ENCODE results near the gene CASP4. TPM values are rescaled to one million over a fixed set of nuclear protein-coding genes. Genes with fewer than 3 reads are reported as not detected.

CASP4 gene
- total and polyA plus RNA-seq, 7 experiments from 2014 or later = 59.5 to 94.7 (median 76.8) TPM

GRCh38 chr11:104925850-104926249, 42.5 kb downstream of the CASP4 start:
- H3K4me1 ChIP-seq (ENCODE audit: control insufficient read depth in 2 of 2, insufficient read depth in 2 of 2, low read length in 2 of 2) = no peaks in the 10 kb centered on the region
- ChIA-PET POLR2A (no interaction called here), CTCF (no interaction called here)
- intact Hi-C loops (cut with micrococcal nuclease) = no loop called here
- H3K36me3 ChIP-seq (ENCODE audit: control insufficient read depth in 2 of 3, insufficient read depth in 3 of 3, low read length in 3 of 3) = no peaks in the 10 kb centered on the region
- Mint-ChIP-seq H3K36me3 (peaks cover 21 to 50% (median 24%) of the 10 kb centered on the region in 5 donors), H3K27ac (no peak overlapping the region), H3K4me3 (no peak overlapping the region), H3K9me3 (peaks cover 11 to 60% (median 23%) of the 10 kb centered on the region in 11 donors), H3K4me1 (peaks cover 1 to 29% (median 10%) of the 10 kb centered on the region in 7 donors), H3K27me3 (peaks cover 0 to 25% (median 0%) of the 10 kb centered on the region in 5 donors)
- no peak overlapping the region for H3K4me3 ChIP-seq (ENCODE audit: low read length)
- ATAC-seq = no peak
- no peaks in the 10 kb centered on the region for H3K9me3 ChIP-seq (ENCODE audit: control insufficient read depth in 2 of 3, low read length in 3 of 3)
- no peak overlapping the region for H3K27ac ChIP-seq (ENCODE audit: low read depth, low read length)
- DNase-seq = no peak
- no peaks in the 10 kb centered on the region for H3K27me3 ChIP-seq (ENCODE audit: control insufficient read depth in 2 of 2, insufficient read depth in 2 of 2, low read length in 2 of 2)

- DNase-seq (peak in 4 of 9 donors; percentile 14 to 46 (median 32)), ATAC-seq (peak; percentile 82)
- peaks cover 30 to 72% (median 55%) of the 10 kb centered on the region in 7 donors for H3K4me1 Mint-ChIP-seq
- Histone ChIP-seq H3K27ac (ENCODE audit: low read depth, low read length) (peak overlapping the region; percentile 65), H3K9me3 (ENCODE audit: control insufficient read depth in 2 of 3, low read length in 3 of 3) (no peaks in the 10 kb centered on the region), H3K36me3 (ENCODE audit: control insufficient read depth in 2 of 3, insufficient read depth in 3 of 3, low read length in 3 of 3) (no peaks in the 10 kb centered on the region), H3K4me1 (ENCODE audit: control insufficient read depth in 2 of 2, insufficient read depth in 2 of 2, low read length in 2 of 2) (peaks cover 12 to 34% of the 10 kb centered on the region in 2 donors), H3K4me3 (ENCODE audit: low read length) (peak overlapping the region; percentile 60), H3K27me3 (ENCODE audit: control insufficient read depth in 2 of 2, insufficient read depth in 2 of 2, low read length in 2 of 2) (no peaks in the 10 kb centered on the region)
- peak overlapping the region; percentile 76 to 99 (median 91) for H3K4me3 Mint-ChIP-seq
- intact Hi-C loops (cut with micrococcal nuclease) = loop anchor here (1.0 to 5.0 kb wide), 8 partner anchors 16 to 212 kb away; partner anchors contain the start of genes CASP4 (in 2 of the 2) and CASP12 (in 1 of the 2)
- ChIA-PET POLR2A (interaction anchor here (1.0 to 1.6 kb wide), 3 partner anchors 10 to 117 kb away, joined by 3 to 5 read pairs (median 4); partner anchors contain the start of gene CASP1), CTCF (interaction anchor here (0.9 kb wide), 1 partner anchor 126 kb away, joined by 3 read pairs; no protein-coding TSS in a partner anchor)
- peak overlapping the region; percentile 58 to 97 (median 92) for H3K27ac Mint-ChIP-seq
- H3K27me3 Mint-ChIP-seq = peaks cover 0 to 3% (median 0%) of the 10 kb centered on the region in 5 donors
- peaks cover 0 to 11% (median 4%) of the 10 kb centered on the region in 11 donors for H3K9me3 Mint-ChIP-seq
- peaks cover 0 to 11% (median 0%) of the 10 kb centered on the region in 5 donors for H3K36me3 Mint-ChIP-seq
Measured at GRCh38 chr11:104918113-104918824, 50.1 kb downstream of the CASP4 start.

- Mint-ChIP-seq H3K27me3 (peaks cover 0 to 3% (median 0%) of the 10 kb centered on the region in 5 donors), H3K4me3 (peak overlapping the region; percentile 76 to 99 (median 91)), H3K36me3 (peaks cover 0 to 7% (median 0%) of the 10 kb centered on the region in 5 donors), H3K4me1 (peaks cover 30 to 73% (median 51%) of the 10 kb centered on the region in 7 donors), H3K9me3 (peaks cover 0 to 5% (median 0%) of the 10 kb centered on the region in 11 donors), H3K27ac (peak overlapping the region; percentile 58 to 97 (median 92))
- intact Hi-C loops (cut with micrococcal nuclease) = loop anchor here (1.0 to 5.0 kb wide), 11 partner anchors 17 to 308 kb away; partner anchors contain the start of genes CASP4 (in 2 of the 2) and CASP12 (in 1 of the 2)
- no peaks in the 10 kb centered on the region for H3K27me3 ChIP-seq (ENCODE audit: control insufficient read depth in 2 of 2, insufficient read depth in 2 of 2, low read length in 2 of 2)
- DNase-seq (peak in 1 of 9 donors; percentile 23), ATAC-seq (peak; percentile 58)
- H3K9me3 ChIP-seq (ENCODE audit: control insufficient read depth in 2 of 3, low read length in 3 of 3) = no peaks in the 10 kb centered on the region
- ChIA-PET POLR2A (interaction anchor here (0.9 to 2.2 kb wide), 4 partner anchors 10 to 118 kb away, joined by 3 to 5 read pairs (median 4); partner anchors contain the start of genes CASP1 and CASP4), CTCF (interaction anchor here (0.7 to 0.9 kb wide), 3 partner anchors 66 to 126 kb away, joined by 3 read pairs; no protein-coding TSS in a partner anchor)
- H3K4me1 ChIP-seq (ENCODE audit: control insufficient read depth in 2 of 2, insufficient read depth in 2 of 2, low read length in 2 of 2) = peaks cover 12 to 36% of the 10 kb centered on the region in 2 donors
- H3K36me3 ChIP-seq (ENCODE audit: control insufficient read depth in 2 of 3, insufficient read depth in 3 of 3, low read length in 3 of 3) = no peaks in the 10 kb centered on the region
- H3K27ac ChIP-seq (ENCODE audit: low read depth, low read length) = peak overlapping the region; percentile 65
- peak overlapping the region; percentile 60 for H3K4me3 ChIP-seq (ENCODE audit: low read length)
Measured at GRCh38 chr11:104917271-104918112, 50.9 kb downstream of the CASP4 start.

GRCh38 chr11:104916442-104916841, 51.9 kb downstream of the CASP4 start:
- Histone ChIP-seq H3K4me1 (ENCODE audit: control insufficient read depth in 2 of 2, insufficient read depth in 2 of 2, low read length in 2 of 2) (peaks cover 12 to 36% of the 10 kb centered on the region in 2 donors), H3K27ac (ENCODE audit: low read depth, low read length) (peak overlapping the region; percentile 65), H3K36me3 (ENCODE audit: control insufficient read depth in 2 of 3, insufficient read depth in 3 of 3, low read length in 3 of 3) (no peaks in the 10 kb centered on the region), H3K9me3 (ENCODE audit: control insufficient read depth in 2 of 3, low read length in 3 of 3) (no peaks in the 10 kb centered on the region), H3K4me3 (ENCODE audit: low read length) (peak overlapping the region; percentile 60), H3K27me3 (ENCODE audit: control insufficient read depth in 2 of 2, insufficient read depth in 2 of 2, low read length in 2 of 2) (no peaks in the 10 kb centered on the region)
- DNase-seq = peak in 2 of 9 donors; percentile 11 to 13
- peak overlapping the region; percentile 61 to 99 (median 88) for H3K4me3 Mint-ChIP-seq
- H3K27me3 Mint-ChIP-seq = no peaks in the 10 kb centered on the region
- ATAC-seq = peak; percentile 36
- ChIA-PET CTCF (interaction anchor here (0.7 kb wide), 1 partner anchor 65 kb away, joined by 3 read pairs; no protein-coding TSS in a partner anchor), POLR2A (interaction anchor here (0.7 to 2.2 kb wide), 3 partner anchors 52 to 385 kb away, joined by 3 to 5 read pairs (median 5); partner anchors contain the start of genes CASP1 and CASP4)
- H3K4me1 Mint-ChIP-seq = peaks cover 33 to 73% (median 54%) of the 10 kb centered on the region in 7 donors
- peak overlapping the region; percentile 69 to 97 (median 88) for H3K27ac Mint-ChIP-seq
- intact Hi-C loops (cut with micrococcal nuclease) = loop anchor here (2.0 to 5.0 kb wide), 4 partner anchors 30 to 119 kb away; partner anchors contain the start of gene CASP4 (in 1 of the 2)
- peaks cover 0 to 3% (median 0%) of the 10 kb centered on the region in 5 donors for H3K36me3 Mint-ChIP-seq
- peaks cover 0 to 5% (median 0%) of the 10 kb centered on the region in 11 donors for H3K9me3 Mint-ChIP-seq

- intact Hi-C loops (cut with micrococcal nuclease) = no loop called here
- CTCF ChIA-PET = no interaction called here
Measured at GRCh38 chr11:104912102-104912501, 56.3 kb downstream of the CASP4 start.

More at GRCh38 chr11:104912102-104912501, 56.3 kb downstream of the CASP4 start:
- no peaks in the 10 kb centered on the region for H3K27me3 Mint-ChIP-seq
- Histone ChIP-seq H3K36me3 (ENCODE audit: control insufficient read depth in 2 of 3, insufficient read depth in 3 of 3, low read length in 3 of 3) (no peaks in the 10 kb centered on the region), H3K9me3 (ENCODE audit: control insufficient read depth in 2 of 3, low read length in 3 of 3) (no peaks in the 10 kb centered on the region), H3K27ac (ENCODE audit: low read depth, low read length) (no peak overlapping the region), H3K4me1 (ENCODE audit: control insufficient read depth in 2 of 2, insufficient read depth in 2 of 2, low read length in 2 of 2) (peaks cover 12 to 31% of the 10 kb centered on the region in 2 donors), H3K27me3 (ENCODE audit: control insufficient read depth in 2 of 2, insufficient read depth in 2 of 2, low read length in 2 of 2) (no peaks in the 10 kb centered on the region), H3K4me3 (ENCODE audit: low read length) (no peak overlapping the region)
- no peak for ATAC-seq
- peaks cover 6 to 20% (median 12%) of the 10 kb centered on the region in 5 donors for H3K36me3 Mint-ChIP-seq
- peak overlapping the region in 1 of 9 donors; percentile 45 for H3K27ac Mint-ChIP-seq
- DNase-seq = no peak
- peaks cover 0 to 7% (median 0%) of the 10 kb centered on the region in 11 donors for H3K9me3 Mint-ChIP-seq
- no peak overlapping the region for H3K4me3 Mint-ChIP-seq
- POLR2A ChIA-PET = interaction anchor here (1.1 kb wide), 1 partner anchor 42 kb away, joined by 8 read pairs; no protein-coding TSS in a partner anchor
- H3K4me1 Mint-ChIP-seq = peaks cover 22 to 58% (median 47%) of the 10 kb centered on the region in 7 donors
